Astrocyte (in vitro differentiated cells and primary cell): ENCODE data around the gene PEPD. TPM values are rescaled to one million over a fixed set of nuclear protein-coding genes. Genes with fewer than 3 reads are reported as not detected.

ENCODE experiments used
- DNase-seq: peaks from one replicate; pipeline ENCODE4 v3.0.0-alpha.2; 2010; ENCODE audit warnings: low read depth
- FAIRE-seq: peaks from 2 replicates; lab custom pipeline; 2011; peaks lifted over from hg19 to GRCh38; lab: Jason Lieb, UNC
- H2AFZ ChIP-seq: 2 replicates; pipeline ENCODE4 v1.6.0; 2012; ENCODE audit warnings: low read depth, low read length, inconsistent platforms
- H3K27ac ChIP-seq: 2 replicates; pipeline ENCODE4 v1.5.1; 2011; ENCODE audit warnings: low read depth, low read length, inconsistent platforms
- H3K27me3 ChIP-seq: 2 replicates; pipeline ENCODE4 v1.6.0; 2011; ENCODE audit warnings: low read length, inconsistent platforms; ENCODE audit not compliant: insufficient read depth
- H3K36me3 ChIP-seq: 2 replicates; pipeline ENCODE4 v1.5.1; 2011; ENCODE audit warnings: low read length, inconsistent platforms; ENCODE audit not compliant: insufficient read depth
- H3K4me1 ChIP-seq: 2 replicates; pipeline ENCODE4 v1.5.1; 2011; ENCODE audit warnings: low read length, inconsistent platforms; ENCODE audit not compliant: insufficient read depth
- H3K4me2 ChIP-seq: 2 replicates; pipeline ENCODE4 v1.6.0; 2012; ENCODE audit warnings: low read length, inconsistent platforms
- H3K4me3 ChIP-seq: 2 replicates; pipeline ENCODE4 v1.5.1; 2011; ENCODE audit warnings: low read depth, mild to moderate bottlenecking, low read length, inconsistent platforms; ENCODE audit not compliant: insufficient read depth
- H3K79me2 ChIP-seq: 2 replicates; pipeline ENCODE4 v1.6.0; 2012; ENCODE audit warnings: mild to moderate bottlenecking, low read length, inconsistent platforms; ENCODE audit not compliant: insufficient read depth
- H3K9ac ChIP-seq: 2 replicates; pipeline ENCODE4 v1.6.0; 2012; ENCODE audit warnings: mild to moderate bottlenecking, low read length, inconsistent platforms
- H3K9me3 ChIP-seq: 2 replicates; pipeline ENCODE4 v1.5.1; 2012; ENCODE audit warnings: low read depth, mild to moderate bottlenecking, low read length, inconsistent platforms; ENCODE audit not compliant: insufficient read depth
- H4K20me1 ChIP-seq: 2 replicates; pipeline ENCODE4 v1.6.0; 2012; ENCODE audit warnings: low read length, inconsistent platforms; ENCODE audit not compliant: insufficient read depth
- H3K27ac Mint-ChIP-seq: one replicate; pipeline ENCODE4 v1.8.0; 2021; ENCODE audit warnings: mild to moderate bottlenecking, mixed read lengths; ENCODE audit not compliant: unreplicated experiment
- H3K27me3 Mint-ChIP-seq: one replicate; pipeline ENCODE4 v1.8.0; 2021; ENCODE audit warnings: low read depth, mixed read lengths; ENCODE audit not compliant: unreplicated experiment
- H3K36me3 Mint-ChIP-seq: one replicate; pipeline ENCODE4 v1.8.0; 2021; ENCODE audit warnings: low read depth, mixed read lengths; ENCODE audit not compliant: unreplicated experiment
- H3K4me1 Mint-ChIP-seq: one replicate; pipeline ENCODE4 v1.8.0; 2021; ENCODE audit warnings: low read depth, mixed read lengths; ENCODE audit not compliant: unreplicated experiment
- H3K4me3 Mint-ChIP-seq: one replicate; pipeline ENCODE4 v1.8.0; 2021; ENCODE audit warnings: mild to moderate bottlenecking, moderate library complexity, mixed read lengths; ENCODE audit not compliant: unreplicated experiment
- H3K9me3 Mint-ChIP-seq: one replicate; pipeline ENCODE4 v1.8.0; 2021; ENCODE audit warnings: mild to moderate bottlenecking, mixed read lengths; ENCODE audit not compliant: unreplicated experiment
- CTCF ChIP-seq: IDR thresholded peaks from 2 replicates; pipeline ENCODE4 v1.5.1; 2011; ENCODE audit warnings: low read depth, mild to moderate bottlenecking, inconsistent platforms, low read length, moderate library complexity; ENCODE audit not compliant: insufficient read depth
- EZH2 ChIP-seq: IDR thresholded peaks from 2 replicates; pipeline ENCODE4 v1.6.1; 2012; ENCODE audit warnings: mild to moderate bottlenecking, low read length, inconsistent platforms; ENCODE audit not compliant: insufficient read depth
- total RNA-seq: library from RNA; stranded (reverse); gene quantifications from 2 replicates; pipeline ENCODE4 v1.2.1, GENCODE V29; 2021

Gene PEPD
- total RNA-seq, 1 donor from 2014 or later = 37.9 TPM

- Histone ChIP-seq H2AFZ (no peak overlapping the region), H4K20me1 (peaks cover 51% of the 10 kb centered on the region), H3K4me3 (no peak overlapping the region), H3K9me3 (no peaks in the 10 kb centered on the region), H3K27ac (no peak overlapping the region), H3K27me3 (no peaks in the 10 kb centered on the region), H3K4me2 (peak overlapping the region; percentile 46), H3K9ac (peak overlapping the region; percentile 48), H3K4me1 (peaks cover 38% of the 10 kb centered on the region), H3K79me2 (no peaks in the 10 kb centered on the region), H3K36me3 (no peaks in the 10 kb centered on the region)
- DNase-seq (no peak), FAIRE-seq (no peak)
- Mint-ChIP-seq H3K4me1 (peaks cover 9% of the 10 kb centered on the region), H3K27me3 (peaks cover 2% of the 10 kb centered on the region), H3K9me3 (no peaks in the 10 kb centered on the region), H3K36me3 (peaks cover 2% of the 10 kb centered on the region), H3K27ac (no peak overlapping the region), H3K4me3 (no peak overlapping the region)
- TF ChIP-seq EZH2 (no peak), CTCF (peak; percentile 9)
These were observed 123.8 kb downstream of the PEPD start for GRCh38 chr19:33397536-33398360.

- H3K4me2 ChIP-seq = peak overlapping the region; percentile 46
- Mint-ChIP-seq H3K36me3 (peaks cover 2% of the 10 kb centered on the region), H3K9me3 (no peaks in the 10 kb centered on the region), H3K4me1 (peaks cover 9% of the 10 kb centered on the region), H3K27ac (no peak overlapping the region), H3K4me3 (no peak overlapping the region), H3K27me3 (peaks cover 2% of the 10 kb centered on the region)
- H4K20me1 ChIP-seq = peaks cover 60% of the 10 kb centered on the region
- no peak overlapping the region for H2AFZ ChIP-seq
- no peaks in the 10 kb centered on the region for H3K9me3 ChIP-seq
- no peak for DNase-seq
- no peak overlapping the region for H3K27ac ChIP-seq
- peak overlapping the region; percentile 48 for H3K9ac ChIP-seq
- FAIRE-seq = no peak
- H3K27me3 ChIP-seq = no peaks in the 10 kb centered on the region
- H3K79me2 ChIP-seq = no peaks in the 10 kb centered on the region
- H3K4me1 ChIP-seq = peaks cover 41% of the 10 kb centered on the region
- no peak overlapping the region for H3K4me3 ChIP-seq
- TF ChIP-seq CTCF = no peak
- no peak for TF ChIP-seq EZH2
- H3K36me3 ChIP-seq = no peaks in the 10 kb centered on the region
These were observed 124.7 kb downstream of the PEPD start for GRCh38 chr19:33396701-33397535.
